Neuronal stem cell (in vitro differentiated cells): ENCODE measurements around the gene ACOT8.

Source experiments
- DNase-seq: peaks from one replicate; pipeline ENCODE4 v3.0.0-alpha.2; 2013; ENCODE audit warnings: low spot score
- H2AFZ ChIP-seq: one replicate; pipeline ENCODE4 v1.6.1; 2013; ENCODE audit warnings: mild to moderate bottlenecking, low read length, inconsistent platforms
- H2AK5ac ChIP-seq: 2 replicates; pipeline ENCODE4 v1.6.1; 2013; ENCODE audit warnings: low read depth, mild to moderate bottlenecking, inconsistent platforms, low read length, moderate library complexity, mixed read lengths
- H2BK120ac ChIP-seq: 2 replicates; pipeline ENCODE4 v1.6.1; 2013; ENCODE audit warnings: low read depth, mild to moderate bottlenecking, inconsistent platforms, low read length, moderate library complexity, mixed read lengths
- H2BK12ac ChIP-seq: one replicate; pipeline ENCODE4 v1.6.1; 2013; ENCODE audit warnings: low read length, inconsistent platforms
- H2BK15ac ChIP-seq: 2 replicates; pipeline ENCODE4 v1.6.1; 2013; ENCODE audit warnings: mild to moderate bottlenecking, low read length, inconsistent platforms, mixed read lengths
- H2BK5ac ChIP-seq: one replicate; pipeline ENCODE4 v1.6.1; 2013; ENCODE audit warnings: inconsistent platforms, mild to moderate bottlenecking, low read length, moderate library complexity
- H3K14ac ChIP-seq: one replicate; pipeline ENCODE4 v1.6.1; 2013; ENCODE audit warnings: low read length, inconsistent platforms
- H3K18ac ChIP-seq: 2 replicates; pipeline ENCODE4 v1.6.1; 2013; ENCODE audit warnings: low read length, inconsistent platforms
- H3K23ac ChIP-seq: 2 replicates; pipeline ENCODE4 v1.6.1; 2013; ENCODE audit warnings: low read depth, mild to moderate bottlenecking, mixed read lengths, low read length, inconsistent platforms; ENCODE audit not compliant: poor library complexity
- H3K27ac ChIP-seq: replicated peaks from 3 replicates; pipeline ENCODE4 v1.5.1; 2013; ENCODE audit warnings: low read length, inconsistent platforms
- H3K27me3 ChIP-seq, 3 experiments: 2 replicates each; pipeline ENCODE4 v1.6.1; 2013; ENCODE audit warnings: low read length in 3 of 3, mild to moderate bottlenecking in 2 of 3, inconsistent platforms in 1 of 3, low read depth in 1 of 3, mixed read lengths in 1 of 3, moderate library complexity in 1 of 3; ENCODE audit not compliant: control insufficient read depth in 3 of 3, insufficient read depth in 3 of 3
- H3K36me3 ChIP-seq, 2 donors: replicated peaks in 1 of 2; 2 replicates each; pipeline ENCODE4 v1.6.1; 2013; ENCODE audit warnings: low read length in 2 of 2; ENCODE audit not compliant: control insufficient read depth in 2 of 2, insufficient read depth in 2 of 2
- H3K4ac ChIP-seq: 2 replicates; pipeline ENCODE4 v1.6.1; 2013; ENCODE audit warnings: inconsistent platforms, mild to moderate bottlenecking, low read length, moderate library complexity
- H3K4me1 ChIP-seq, 2 donors: 1 replicate in 1 of 2; 2 replicates in 1 of 2; pipeline ENCODE4 v1.6.1; 2013; ENCODE audit warnings: low read length in 2 of 2, low read depth in 1 of 2; ENCODE audit not compliant: control insufficient read depth in 2 of 2, insufficient read depth in 1 of 2
- H3K4me2 ChIP-seq: one replicate; pipeline ENCODE4 v1.6.1; 2013; ENCODE audit warnings: mild to moderate bottlenecking, low read length, inconsistent platforms; ENCODE audit not compliant: insufficient read depth, poor library complexity, severe bottlenecking
- H3K4me3 ChIP-seq, 2 donors: 2 replicates each; pipeline ENCODE4 v1.5.1; 2013; ENCODE audit warnings: low read length in 2 of 2, mild to moderate bottlenecking in 2 of 2, inconsistent platforms in 1 of 2, moderate library complexity in 1 of 2
- H3K79me1 ChIP-seq: one replicate; pipeline ENCODE4 v1.6.1; 2013; ENCODE audit warnings: low read depth, mild to moderate bottlenecking, inconsistent platforms, low read length, moderate library complexity
- H3K9ac ChIP-seq: one replicate; pipeline ENCODE4 v1.6.1; 2013; ENCODE audit warnings: mild to moderate bottlenecking, low read depth, low read length, inconsistent platforms; ENCODE audit not compliant: poor library complexity
- H3K9me3 ChIP-seq, 2 donors: replicated peaks in 1 of 2; 2 replicates each; pipeline versions ENCODE3 to v1.6.1; 2013; ENCODE audit warnings: low read length in 2 of 2, mild to moderate bottlenecking in 2 of 2, inconsistent platforms in 1 of 2, low read depth in 1 of 2, mixed read lengths in 1 of 2, moderate library complexity in 1 of 2; ENCODE audit not compliant: control insufficient read depth in 2 of 2, insufficient read depth in 1 of 2
- H4K8ac ChIP-seq: one replicate; pipeline ENCODE4 v1.6.1; 2013; ENCODE audit warnings: low read depth, mild to moderate bottlenecking, inconsistent platforms, low read length, moderate library complexity
- H4K91ac ChIP-seq: one replicate; pipeline ENCODE4 v1.6.1; 2013; ENCODE audit warnings: low read length, low read depth, mild to moderate bottlenecking, inconsistent platforms; ENCODE audit not compliant: poor library complexity
- WGBS, 2 donors: extraction: QIAGEN DNeasy Blood & Tissue Kit; methylation state at CpG; one replicate each; pipeline ENCODE4 v1.1.7; 2013; ENCODE audit warnings: missing lambda C conversion rate in 2 of 2, mixed read lengths in 1 of 2; ENCODE audit not compliant: insufficient read length in 2 of 2, insufficient replicate concordance in 1 of 2; ENCODE audit errors: extremely low coverage in 2 of 2; 5-methylcytosine and 5-hydroxymethylcytosine counted together

Gene ACOT8

DNA sequence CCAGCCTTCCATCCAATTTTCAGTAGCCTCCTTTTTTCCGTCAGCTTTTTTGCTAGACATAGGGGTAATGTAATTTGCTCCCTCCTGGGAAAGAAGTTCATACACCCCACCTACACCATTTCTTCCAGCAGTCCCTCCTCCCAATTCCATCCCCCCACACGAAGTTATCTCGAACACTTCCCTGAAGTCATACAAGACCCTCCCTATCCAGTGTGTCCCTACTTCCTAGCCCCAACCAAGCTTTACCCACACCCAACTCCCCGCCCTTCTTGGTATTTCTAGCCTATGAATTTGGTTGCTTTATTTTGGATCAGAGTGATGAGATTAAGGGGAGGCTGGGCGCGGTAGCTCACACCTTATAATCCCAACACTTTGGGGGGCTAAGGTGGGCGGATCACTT lies 43.7 kb downstream of the ACOT8 start:
- Histone ChIP-seq H2BK15ac (no peak overlapping the region), H2AFZ (no peak overlapping the region), H3K4me1 (peaks cover 5 to 6% of the 10 kb centered on the region in 2 donors), H3K79me1 (peaks cover 6% of the 10 kb centered on the region), H2BK120ac (no peak overlapping the region), H3K14ac (no peak overlapping the region), H2BK5ac (no peak overlapping the region), H3K4ac (no peak overlapping the region), H3K9me3 (peaks cover 0 to 10% of the 10 kb centered on the region in 2 donors), H3K27ac (no peak overlapping the region), H2AK5ac (no peak overlapping the region), H2BK12ac (no peak overlapping the region), H4K91ac (no peak overlapping the region), H3K9ac (peak overlapping the region; percentile 94), H3K18ac (no peak overlapping the region), H3K4me2 (peak overlapping the region; percentile 88), H3K23ac (no peak overlapping the region), H3K36me3 (peaks cover 51 to 80% of the 10 kb centered on the region in 2 donors), H3K27me3 (no peaks in the 10 kb centered on the region), H3K4me3 (peak overlapping the region; percentile 87 to 93), H4K8ac (no peak overlapping the region)
- no CpG with 5 or more reads among the region's 7 CpGs for WGBS, 2 donors
- no peak for DNase-seq

- Histone ChIP-seq H2BK12ac (no peak overlapping the region), H4K91ac (no peak overlapping the region), H3K4me1 (peaks cover 5 to 6% of the 10 kb centered on the region in 2 donors), H3K23ac (no peak overlapping the region), H3K36me3 (peaks cover 51 to 85% of the 10 kb centered on the region in 2 donors), H3K9me3 (peaks cover 0 to 10% of the 10 kb centered on the region in 2 donors), H3K4me2 (peak overlapping the region; percentile 88), H3K27me3 (no peaks in the 10 kb centered on the region), H3K4me3 (peak overlapping the region; percentile 87 to 93), H3K9ac (peak overlapping the region; percentile 94), H3K14ac (no peak overlapping the region), H3K79me1 (peaks cover 6% of the 10 kb centered on the region), H2BK15ac (no peak overlapping the region), H4K8ac (no peak overlapping the region), H2BK120ac (no peak overlapping the region), H3K4ac (no peak overlapping the region), H2AK5ac (peak overlapping the region; percentile 11), H2BK5ac (peak overlapping the region; percentile 68), H3K18ac (peak overlapping the region; percentile 91), H3K27ac (no peak overlapping the region), H2AFZ (peak overlapping the region; percentile 78)
- WGBS, 2 donors: no CpG with 5 or more reads among the region's 11 CpGs
- no peak for DNase-seq
Measured at GRCh38 chr20:45813006-45813340, 44.2 kb downstream of the ACOT8 start.

- Histone ChIP-seq H2BK120ac (no peak within 1 kb of the TSS), H3K18ac (peak within 1 kb of the TSS; percentile 91), H3K23ac (no peak within 1 kb of the TSS), H4K8ac (no peak within 1 kb of the TSS), H3K4ac (no peak within 1 kb of the TSS), H2AK5ac (peak within 1 kb of the TSS; percentile 11), H2BK5ac (peak within 1 kb of the TSS; percentile 68), H2BK12ac (no peak within 1 kb of the TSS), H4K91ac (no peak within 1 kb of the TSS), H3K36me3 (peaks cover 51 to 88% of the 10 kb centered on the region in 2 donors), H3K14ac (no peak within 1 kb of the TSS), H2BK15ac (no peak within 1 kb of the TSS), H3K4me2 (peak within 1 kb of the TSS; percentile 88), H3K4me1 (peaks cover 5 to 6% of the 10 kb centered on the region in 2 donors), H3K4me3 (peak within 1 kb of the TSS; percentile 87 to 93), H3K27me3 (no peaks in the 10 kb centered on the region), H2AFZ (peak within 1 kb of the TSS; percentile 80), H3K79me1 (peaks cover 6% of the 10 kb centered on the region), H3K9me3 (peaks cover 0 to 10% of the 10 kb centered on the region in 2 donors), H3K27ac (peak within 1 kb of the TSS; percentile 28), H3K9ac (peak within 1 kb of the TSS; percentile 94)
- peak; percentile 97 for DNase-seq
- no CpG with 5 or more reads among the region's 65 CpGs for WGBS, 2 donors
Measured at GRCh38 chr20:45812157-45813005, 44.8 kb downstream of the ACOT8 start, which contains the start of gene UBE2C. Gene UBE2C (plus strand): TSS chr20:45812644. CDS start chr20:45812696, 52 bp downstream.

DNA sequence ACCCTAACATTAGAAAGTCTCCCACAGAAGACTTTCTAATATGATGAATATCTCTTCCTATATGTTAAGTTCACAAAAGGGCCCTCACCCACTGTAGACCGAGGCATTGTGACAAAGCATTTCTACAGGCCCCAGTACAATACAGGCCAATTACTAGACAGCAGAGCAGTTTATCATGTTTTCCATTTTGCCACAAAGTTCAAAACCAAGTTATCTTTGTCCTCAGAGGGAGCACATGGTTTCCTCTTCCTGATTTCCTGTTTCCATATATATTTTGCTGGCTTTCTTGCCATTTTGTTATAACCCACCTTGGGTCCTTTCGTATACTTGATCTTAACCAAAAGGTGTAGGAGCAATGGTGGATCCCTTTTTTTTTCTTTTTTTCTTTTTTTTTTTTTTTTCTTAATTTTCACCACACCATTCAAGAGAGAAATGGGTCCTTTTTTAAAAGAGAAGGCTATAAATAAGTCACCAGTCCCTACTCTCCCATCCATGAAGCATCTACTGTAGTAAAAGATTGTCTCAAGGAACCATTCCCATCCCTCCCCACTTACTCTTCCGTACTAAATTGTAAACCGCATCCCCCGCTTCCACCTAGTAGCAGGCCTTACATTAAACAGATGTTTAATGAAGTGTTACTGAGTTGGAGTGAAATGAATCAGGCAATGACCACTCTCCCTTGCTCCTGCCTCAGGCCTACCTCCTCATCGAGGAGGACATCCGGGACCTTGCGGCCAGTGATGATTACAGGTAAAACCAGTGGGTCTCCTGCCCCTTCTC lies 46.8 kb downstream of the ACOT8 start:
- H3K9ac ChIP-seq: no peak overlapping the region
- no peak for DNase-seq
- peaks cover 6% of the 10 kb centered on the region for H3K79me1 ChIP-seq
- no CpG with 5 or more reads among the region's 8 CpGs for WGBS, 2 donors
- H3K23ac ChIP-seq: no peak overlapping the region
- no peak overlapping the region for H2BK15ac ChIP-seq
- H2BK12ac ChIP-seq: no peak overlapping the region
- H4K91ac ChIP-seq: no peak overlapping the region
- no peak overlapping the region for H2BK120ac ChIP-seq
- H4K8ac ChIP-seq: no peak overlapping the region
- peaks cover 5 to 6% of the 10 kb centered on the region in 2 donors for H3K4me1 ChIP-seq
- H3K27me3 ChIP-seq: no peaks in the 10 kb centered on the region
- no peak overlapping the region for H3K4ac ChIP-seq
- H3K4me3 ChIP-seq: no peak overlapping the region
- H2BK5ac ChIP-seq: no peak overlapping the region
- H2AK5ac ChIP-seq: no peak overlapping the region
- peaks cover 42 to 84% of the 10 kb centered on the region in 2 donors for H3K36me3 ChIP-seq
- H3K9me3 ChIP-seq: peaks cover 0 to 10% of the 10 kb centered on the region in 2 donors
- H3K14ac ChIP-seq: no peak overlapping the region
- H3K18ac ChIP-seq: no peak overlapping the region
- H3K4me2 ChIP-seq: no peak overlapping the region
- H2AFZ ChIP-seq: no peak overlapping the region
- no peak overlapping the region for H3K27ac ChIP-seq
